Parathyroid adenoma (tissue), 2 donors: ENCODE data around the gene RIN3.
A peak's percentile ranks its signal among the peaks of the same experiment; 100 is the strongest.

Experiments used
- H2AFZ ChIP-seq: fragments of 300-600 bp; sonication (generic); one replicate; pipeline ENCODE4 v1.7.0; 2017; ENCODE audit warnings: antibody characterized with exemption, mild to moderate bottlenecking
- H3K27ac ChIP-seq: fragments of 300-600 bp; sonication (generic); one replicate; pipeline ENCODE4 v1.7.0; 2017
- H3K27me3 ChIP-seq: fragments of 300-600 bp; sonication (generic); one replicate; pipeline ENCODE4 v1.7.0; 2017; ENCODE audit warnings: low read length; ENCODE audit not compliant: control insufficient read depth, insufficient read depth
- H3K36me3 ChIP-seq: fragments of 300-600 bp; sonication (generic); one replicate; pipeline ENCODE4 v1.7.0; 2017; ENCODE audit warnings: low read length; ENCODE audit not compliant: control insufficient read depth, insufficient read depth
- H3K4me1 ChIP-seq: fragments of 300-600 bp; sonication (generic); one replicate; pipeline ENCODE4 v1.7.0; 2017; ENCODE audit warnings: control low read depth
- H3K4me2 ChIP-seq: fragments of 300-600 bp; sonication (generic); one replicate; pipeline ENCODE4 v1.7.0; 2017; ENCODE audit warnings: low read length
- H3K4me3 ChIP-seq: fragments of 300-600 bp; sonication (generic); one replicate; pipeline ENCODE4 v1.7.0; 2017; ENCODE audit warnings: low read depth, low read length
- H3K79me2 ChIP-seq: fragments of 300-600 bp; sonication (generic); one replicate; pipeline ENCODE4 v1.7.0; 2017; ENCODE audit warnings: control low read depth
- H3K9ac ChIP-seq: fragments of 300-600 bp; sonication (generic); one replicate; pipeline ENCODE4 v1.7.0; 2017; ENCODE audit warnings: mild to moderate bottlenecking
- H3K9me3 ChIP-seq: fragments of 300-600 bp; sonication (generic); one replicate; pipeline ENCODE4 v1.7.0; 2017; ENCODE audit warnings: low read length; ENCODE audit not compliant: control insufficient read depth
- TF ChIP-seq, protein P1 (sequence below): fragments of 300-600 bp; sonication (generic); IDR thresholded peaks from one replicate; pipeline ENCODE4 v1.7.0; 2017; ENCODE audit warnings: antibody characterized with exemption, mild to moderate bottlenecking
- donor health status: primary hyperparathyroidism.

The RIN3 gene

GRCh38 chr14:92585981-92586937 lies 72.7 kb downstream of the RIN3 start:
- no peaks in the 10 kb centered on the region for H3K4me1 ChIP-seq

DNA sequence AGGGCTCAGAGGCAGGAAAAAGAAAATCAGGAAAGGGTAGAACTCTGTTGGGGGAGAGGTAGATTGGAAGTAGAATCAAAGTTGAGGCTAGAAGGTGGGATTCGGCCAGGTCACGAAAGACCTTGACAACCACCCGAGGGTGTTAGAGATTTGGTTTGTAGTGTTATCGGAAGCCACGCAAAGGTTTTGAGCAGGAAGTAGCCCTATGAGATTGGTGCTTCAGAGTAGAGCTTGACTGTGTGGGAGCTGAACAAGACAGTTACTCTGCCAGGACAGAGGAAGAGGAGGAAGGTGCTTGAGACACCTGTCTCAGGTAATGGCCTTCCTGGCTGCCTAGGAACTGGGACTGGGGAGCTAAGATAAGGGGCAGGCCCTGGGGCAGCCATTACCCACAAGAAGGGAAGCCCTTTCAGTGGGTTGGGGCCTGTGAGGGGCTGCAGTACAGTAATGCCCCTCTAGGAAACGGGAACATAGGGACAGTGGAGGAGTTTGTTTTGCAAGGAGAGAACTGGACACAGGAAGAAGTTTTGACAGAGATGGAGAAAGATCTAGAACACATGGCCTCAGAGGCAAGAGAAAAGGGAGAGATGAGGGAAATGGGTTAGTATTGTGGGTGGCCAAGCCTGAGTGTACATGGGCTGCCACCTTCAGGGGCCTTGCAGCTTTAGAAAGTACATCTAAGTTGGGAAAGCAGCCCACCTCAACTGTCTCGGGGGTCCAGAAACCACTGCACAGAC lies 73.5 kb downstream of the RIN3 start:
- no peak overlapping the region for H3K4me2 ChIP-seq
- peaks cover 4% of the 10 kb centered on the region for H3K79me2 ChIP-seq
- H3K9ac ChIP-seq = no peak overlapping the region
- no peaks in the 10 kb centered on the region for H3K9me3 ChIP-seq
- no peaks in the 10 kb centered on the region for H3K4me1 ChIP-seq
- no peak overlapping the region for H2AFZ ChIP-seq
- no peaks in the 10 kb centered on the region for H3K36me3 ChIP-seq
- H3K4me3 ChIP-seq = no peak overlapping the region
- no peak overlapping the region for H3K27ac ChIP-seq
- H3K27me3 ChIP-seq = no peaks in the 10 kb centered on the region
- TF ChIP-seq, protein P1, sequence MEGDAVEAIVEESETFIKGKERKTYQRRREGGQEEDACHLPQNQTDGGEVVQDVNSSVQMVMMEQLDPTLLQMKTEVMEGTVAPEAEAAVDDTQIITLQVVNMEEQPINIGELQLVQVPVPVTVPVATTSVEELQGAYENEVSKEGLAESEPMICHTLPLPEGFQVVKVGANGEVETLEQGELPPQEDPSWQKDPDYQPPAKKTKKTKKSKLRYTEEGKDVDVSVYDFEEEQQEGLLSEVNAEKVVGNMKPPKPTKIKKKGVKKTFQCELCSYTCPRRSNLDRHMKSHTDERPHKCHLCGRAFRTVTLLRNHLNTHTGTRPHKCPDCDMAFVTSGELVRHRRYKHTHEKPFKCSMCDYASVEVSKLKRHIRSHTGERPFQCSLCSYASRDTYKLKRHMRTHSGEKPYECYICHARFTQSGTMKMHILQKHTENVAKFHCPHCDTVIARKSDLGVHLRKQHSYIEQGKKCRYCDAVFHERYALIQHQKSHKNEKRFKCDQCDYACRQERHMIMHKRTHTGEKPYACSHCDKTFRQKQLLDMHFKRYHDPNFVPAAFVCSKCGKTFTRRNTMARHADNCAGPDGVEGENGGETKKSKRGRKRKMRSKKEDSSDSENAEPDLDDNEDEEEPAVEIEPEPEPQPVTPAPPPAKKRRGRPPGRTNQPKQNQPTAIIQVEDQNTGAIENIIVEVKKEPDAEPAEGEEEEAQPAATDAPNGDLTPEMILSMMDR = no peak

More at GRCh38 chr14:92585981-92586937, 72.7 kb downstream of the RIN3 start:
- Histone ChIP-seq H3K4me2 (no peak overlapping the region), H3K36me3 (no peaks in the 10 kb centered on the region), H3K27me3 (no peaks in the 10 kb centered on the region), H3K79me2 (peaks cover 4% of the 10 kb centered on the region), H2AFZ (no peak overlapping the region), H3K9me3 (no peaks in the 10 kb centered on the region), H3K9ac (no peak overlapping the region), H3K27ac (no peak overlapping the region), H3K4me3 (no peak overlapping the region)
- TF ChIP-seq, protein P1 = no peak

- H3K4me3 ChIP-seq = no peak overlapping the region
- H3K27me3 ChIP-seq = no peaks in the 10 kb centered on the region
- no peak overlapping the region for H3K27ac ChIP-seq
- no peak overlapping the region for H2AFZ ChIP-seq
- H3K9ac ChIP-seq = no peak overlapping the region
- H3K9me3 ChIP-seq = no peaks in the 10 kb centered on the region
- peaks cover 4% of the 10 kb centered on the region for H3K79me2 ChIP-seq
- H3K4me2 ChIP-seq = no peak overlapping the region
- no peaks in the 10 kb centered on the region for H3K36me3 ChIP-seq
- TF ChIP-seq, protein P1 = no peak
- no peaks in the 10 kb centered on the region for H3K4me1 ChIP-seq
Measured at GRCh38 chr14:92587700-92588085, 74.1 kb downstream of the RIN3 start.

GRCh38 chr14:92589213-92589852 lies 75.8 kb downstream of the RIN3 start:
- Histone ChIP-seq H3K4me2 (no peak overlapping the region), H3K4me1 (no peaks in the 10 kb centered on the region), H3K27ac (no peak overlapping the region), H2AFZ (no peak overlapping the region), H3K4me3 (no peak overlapping the region), H3K9me3 (no peaks in the 10 kb centered on the region), H3K36me3 (no peaks in the 10 kb centered on the region), H3K79me2 (no peaks in the 10 kb centered on the region), H3K9ac (no peak overlapping the region), H3K27me3 (no peaks in the 10 kb centered on the region)
- TF ChIP-seq, protein P1 = peak; percentile 47
